Activated CD4-positive, CD25-positive, alpha-beta regulatory T cell treated with anti-CD3 and anti-CD28 coated beads, Interleukin-2, amount 50 U/mL, for 24 hours (primary cell): ENCODE measurements around the gene GPR78.
"Not testable (repeated sequence)": the region's sequence is repeated elsewhere in the genome, so short reads cannot be mapped to it uniquely, and the experiment has no call there.

Source experiments
- ATAC-seq, 2 donors: fragments of 150-1000 bp; cut with Tn5 transposase; one replicate each; pipeline ENCODE4 v1.10.0; 2021; ENCODE audit warnings: mild to moderate bottlenecking in 1 of 2, moderate library complexity in 1 of 2

GPR78 gene

GRCh38 chr4:8618421-8618820 is 38.2 kb downstream of the GPR78 start:
- no peak for ATAC-seq

- no peak for ATAC-seq
These were observed 38.9 kb downstream of the GPR78 start for GRCh38 chr4:8618961-8619720.

GRCh38 chr4:8621135-8621534 is 40.9 kb downstream of the GPR78 start:
- not testable (repeated sequence) for ATAC-seq

GRCh38 chr4:8624601-8625272 is 44.5 kb downstream of the GPR78 start:
- not testable (repeated sequence) for ATAC-seq

GRCh38 chr4:8630240-8630905 is 50.2 kb downstream of the GPR78 start:
- ATAC-seq, result not testable (repeated sequence)

- ATAC-seq, result not testable (repeated sequence)
These were observed 51.7 kb downstream of the GPR78 start for GRCh38 chr4:8631896-8632295.

- not testable (repeated sequence) for ATAC-seq
These were observed 54.6 kb downstream of the GPR78 start for GRCh38 chr4:8634773-8635172.

- not testable (repeated sequence) for ATAC-seq
These were observed 55.8 kb downstream of the GPR78 start for GRCh38 chr4:8635897-8636554.
